Measurements from ENCODE around the gene SYNJ1.
"Not testable (repeated sequence)": the region's sequence is repeated elsewhere in the genome, so short reads cannot be mapped to it uniquely, and the experiment has no call there.

The SYNJ1 gene

DNA sequence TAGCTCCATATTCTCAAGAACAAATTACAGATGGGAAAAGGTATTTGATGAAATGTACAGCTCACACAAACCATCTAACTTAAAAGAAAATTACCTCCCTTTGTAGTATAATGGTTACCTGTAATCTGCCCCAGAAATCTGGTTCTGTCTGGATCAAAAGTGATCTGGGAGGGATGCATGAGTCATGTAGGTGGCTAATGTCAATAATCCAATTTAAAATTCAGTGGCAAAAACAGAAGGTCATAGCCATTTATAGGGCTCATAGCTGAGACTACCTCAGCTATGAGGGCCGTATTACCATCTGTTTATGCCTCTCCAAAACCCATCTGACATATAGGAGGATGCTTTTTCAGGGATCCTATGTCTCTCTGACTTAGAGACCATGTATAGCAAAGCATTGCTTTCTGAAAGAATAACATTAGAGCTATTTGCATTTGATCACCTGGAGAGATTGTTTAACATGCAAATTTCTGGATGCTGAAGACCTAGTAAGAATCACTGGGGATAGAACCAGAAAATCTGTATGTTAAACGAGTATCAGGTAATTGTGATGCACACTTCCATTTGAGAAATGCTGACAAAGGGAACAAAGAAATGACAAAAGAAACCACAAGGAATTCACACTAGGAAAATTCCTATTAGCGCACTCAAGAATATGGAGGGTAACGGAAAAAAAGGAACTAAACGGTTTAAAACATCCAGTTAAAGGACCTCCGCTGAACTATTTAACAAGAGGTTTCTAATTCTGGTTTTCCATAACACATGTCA lies 26.2 kb upstream of the SYNJ1 start:
- DNase-seq, result no peak
- no peak for TF ChIP-seq CTCF (IDR thresholded peaks at IDR 0.05; ENCODE audit: low read depth, low read length, missing control alignments)
- in situ Hi-C loops (cut with HindIII; ENCODE audit: low pct_ligation_motif_present, low sequenced_read_pairs), result no loop called here
- H3K27ac ChIP-seq, result no peak overlapping the region
- H3K27me3 ChIP-seq (replicated peaks), result no peaks in the 10 kb centered on the region
- no peak overlapping the region for H3K4me3 ChIP-seq (ENCODE audit: low read depth, low read length)
- peaks cover 31% of the 10 kb centered on the region for H3K36me3 ChIP-seq (replicated peaks)

GRCh38 chr21:32750405-32750804 lies 22.6 kb upstream of the SYNJ1 start:
- in situ Hi-C loops (cut with HindIII; ENCODE audit: low pct_ligation_motif_present, low sequenced_read_pairs), result no loop called here
- DNase-seq, result no peak

DNA sequence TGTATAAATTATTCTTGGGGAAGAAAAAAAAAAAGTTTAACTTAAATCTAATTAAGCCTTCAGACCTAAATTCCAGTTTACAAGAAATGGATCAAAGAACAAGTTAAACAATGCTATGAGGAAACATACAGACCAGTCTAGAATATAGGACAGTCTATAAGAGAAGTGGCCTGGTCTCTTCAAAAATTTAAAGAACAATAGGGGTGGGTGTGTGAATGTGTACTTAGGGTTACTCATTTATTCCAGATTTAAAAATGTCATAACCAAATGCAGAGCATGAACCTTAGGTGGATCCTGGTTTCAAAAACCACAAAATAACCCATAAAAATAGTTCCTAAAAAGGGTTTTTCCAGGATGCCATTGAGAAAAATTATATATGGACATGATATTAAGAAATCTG lies 21.8 kb upstream of the SYNJ1 start:
- no peak for DNase-seq
- Histone ChIP-seq H3K4me3 (ENCODE audit: low read depth, low read length) (no peak overlapping the region), H3K27me3 (replicated peaks) (no peaks in the 10 kb centered on the region), H3K27ac (no peak overlapping the region), H3K36me3 (replicated peaks) (peaks cover 34% of the 10 kb centered on the region)
- no peak for TF ChIP-seq CTCF (IDR thresholded peaks at IDR 0.05; ENCODE audit: low read depth, low read length, missing control alignments)
- in situ Hi-C loops (cut with HindIII; ENCODE audit: low pct_ligation_motif_present, low sequenced_read_pairs), result no loop called here

More at GRCh38 chr21:32750405-32750804, 22.6 kb upstream of the SYNJ1 start:
- H3K27me3 ChIP-seq (replicated peaks), result no peaks in the 10 kb centered on the region
- H3K4me3 ChIP-seq (ENCODE audit: low read depth, low read length), result no peak overlapping the region
- H3K36me3 ChIP-seq (replicated peaks), result peaks cover 38% of the 10 kb centered on the region
- no peak overlapping the region for H3K27ac ChIP-seq
- no peak for TF ChIP-seq CTCF (IDR thresholded peaks at IDR 0.05; ENCODE audit: low read depth, low read length, missing control alignments)

- peaks cover 30% of the 10 kb centered on the region for H3K36me3 ChIP-seq (replicated peaks)
- DNase-seq, result no peak
- in situ Hi-C loops (cut with HindIII; ENCODE audit: low pct_ligation_motif_present, low sequenced_read_pairs), result no loop called here
- H3K27ac ChIP-seq, result no peak overlapping the region
- no peak overlapping the region for H3K4me3 ChIP-seq (ENCODE audit: low read depth, low read length)
- no peak for TF ChIP-seq CTCF (IDR thresholded peaks at IDR 0.05; ENCODE audit: low read depth, low read length, missing control alignments)
- no peaks in the 10 kb centered on the region for H3K27me3 ChIP-seq (replicated peaks)
These were observed 20.7 kb upstream of the SYNJ1 start for GRCh38 chr21:32748529-32748928.

DNA sequence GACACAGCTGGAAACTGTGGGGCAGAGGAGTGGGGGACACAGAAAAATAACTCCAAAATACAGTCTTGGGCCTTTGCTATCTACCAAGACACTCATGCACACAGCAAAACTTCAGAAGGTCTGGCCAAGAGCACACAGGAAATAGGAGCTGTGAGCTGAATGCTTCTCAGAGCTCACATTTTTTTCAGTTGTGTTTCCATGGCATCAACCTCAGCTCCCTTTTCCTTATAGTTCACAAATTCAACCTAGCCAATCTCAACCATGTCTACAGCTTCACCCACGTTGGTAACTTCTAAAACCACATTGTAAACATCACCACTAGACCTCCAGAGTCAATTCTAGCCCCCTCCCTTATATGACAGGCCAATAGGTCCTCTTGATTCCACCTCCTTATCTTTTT lies 19.6 kb upstream of the SYNJ1 start:
- peaks cover 38% of the 10 kb centered on the region for H3K36me3 ChIP-seq (replicated peaks)
- DNase-seq, result no peak
- no peak overlapping the region for H3K27ac ChIP-seq
- H3K4me3 ChIP-seq (ENCODE audit: low read depth, low read length), result no peak overlapping the region
- no peaks in the 10 kb centered on the region for H3K27me3 ChIP-seq (replicated peaks)
- TF ChIP-seq CTCF (IDR thresholded peaks at IDR 0.05; ENCODE audit: low read depth, low read length, missing control alignments), result no peak
- in situ Hi-C loops (cut with HindIII; ENCODE audit: low pct_ligation_motif_present, low sequenced_read_pairs), result no loop called here

DNA sequence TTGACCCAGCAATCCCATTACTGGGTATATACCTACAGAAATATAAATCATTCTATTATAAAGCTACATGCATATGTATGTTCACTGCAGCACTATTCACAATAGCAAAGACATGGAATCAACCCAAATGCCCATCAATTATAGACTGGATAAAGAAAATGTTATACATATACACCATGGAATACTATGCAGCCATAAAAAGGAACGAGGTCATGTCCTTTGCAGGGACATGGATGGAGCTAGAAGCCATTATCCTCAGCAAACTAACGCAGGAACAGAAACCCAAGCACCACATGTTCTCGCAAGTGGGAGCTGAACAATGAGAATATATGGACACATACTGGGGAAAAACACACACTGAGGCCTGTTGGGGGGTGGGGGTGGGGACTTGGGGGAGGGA lies 18.9 kb upstream of the SYNJ1 start:
- in situ Hi-C loops (cut with HindIII; ENCODE audit: low pct_ligation_motif_present, low sequenced_read_pairs); H3K27ac ChIP-seq; H3K27me3 ChIP-seq (replicated peaks); DNase-seq; H3K4me3 ChIP-seq (ENCODE audit: low read depth, low read length): not testable (repeated sequence)
- peaks cover 40% of the 10 kb centered on the region for H3K36me3 ChIP-seq (replicated peaks)

Data from brain microvascular endothelial cell (primary cell).